GM23338 (cell line): ENCODE data around the gene IGSF22. TPM values are rescaled to one million over a fixed set of nuclear protein-coding genes. Genes with fewer than 3 reads are reported as not detected.

ENCODE experiments used
- ATAC-seq: fragments of 200-7000 bp; cut with Tn5 transposase; 3 replicates; pipeline ENCODE4 v1.9.1; 2020
- DNase-seq: peaks from one replicate; pipeline ENCODE4 v3.0.0-alpha.2; 2015; ENCODE audit warnings: low spot score
- H2AFZ ChIP-seq: fragments of 200-600 bp; sonication (generic); 2 replicates; pipeline ENCODE4 v1.8.0; 2016; ENCODE audit warnings: antibody characterized with exemption, mild to moderate bottlenecking, moderate library complexity
- H3F3A ChIP-seq: fragments of 200-600 bp; sonication (generic); replicated peaks from 2 replicates; pipeline ENCODE4 v1.8.0; 2017; ENCODE audit warnings: antibody characterized with exemption, mixed run types, low read depth
- H3K27ac ChIP-seq: fragments of 200-600 bp; sonication (generic); 2 replicates; pipeline ENCODE4 v1.6.1; 2016; ENCODE audit warnings: low read depth
- H3K27me3 ChIP-seq: fragments of 200-600 bp; sonication (generic); 2 replicates; pipeline ENCODE4 v1.8.0; 2016; ENCODE audit warnings: mild to moderate bottlenecking, mixed run types, moderate library complexity; ENCODE audit not compliant: insufficient read depth
- H3K36me3 ChIP-seq: fragments of 200-600 bp; sonication (generic); 2 replicates; pipeline ENCODE4 v1.8.0; 2016; ENCODE audit warnings: mild to moderate bottlenecking; ENCODE audit not compliant: insufficient read depth
- H3K4me1 ChIP-seq: fragments of 200-600 bp; sonication (generic); 2 replicates; pipeline ENCODE4 v1.8.0; 2016; ENCODE audit warnings: mild to moderate bottlenecking, moderate library complexity; ENCODE audit not compliant: insufficient read depth
- H3K4me2 ChIP-seq: fragments of 200-600 bp; sonication (generic); 2 replicates; pipeline ENCODE4 v1.7.1; 2017; ENCODE audit warnings: mixed run types
- H3K4me3 ChIP-seq: fragments of 200-600 bp; sonication (generic); 2 replicates; pipeline ENCODE4 v1.6.1; 2016; ENCODE audit warnings: mixed run types
- H3K79me2 ChIP-seq: fragments of 200-600 bp; sonication (generic); replicated peaks from 2 replicates; pipeline ENCODE4 v1.8.0; 2017; ENCODE audit warnings: mild to moderate bottlenecking; ENCODE audit not compliant: insufficient read depth
- H3K9me2 ChIP-seq: fragments of 200-600 bp; sonication (generic); 2 replicates; pipeline ENCODE4 v1.8.0; 2017; ENCODE audit not compliant: insufficient read depth
- H4K20me1 ChIP-seq: fragments of 200-600 bp; sonication (generic); replicated peaks from 2 replicates; pipeline ENCODE4 v1.8.0; 2017; ENCODE audit warnings: mild to moderate bottlenecking; ENCODE audit not compliant: insufficient read depth
- H3K27ac Mint-ChIP-seq: 2 replicates; pipeline ENCODE4 v1.8.0; 2020; ENCODE audit warnings: inconsistent platforms, mild to moderate bottlenecking, moderate library complexity, mixed read lengths
- H3K27me3 Mint-ChIP-seq: 3 replicates; pipeline ENCODE4 v1.8.0; 2022; ENCODE audit warnings: low read depth, mild to moderate bottlenecking, moderate library complexity, mixed read lengths, inconsistent platforms; ENCODE audit not compliant: insufficient read depth, poor library complexity
- H3K36me3 Mint-ChIP-seq: 3 replicates; pipeline ENCODE4 v1.8.0; 2021; ENCODE audit warnings: low read depth, mild to moderate bottlenecking, inconsistent platforms, moderate library complexity, mixed read lengths
- H3K4me1 Mint-ChIP-seq: 3 replicates; pipeline ENCODE4 v1.8.0; 2020; ENCODE audit warnings: mild to moderate bottlenecking, inconsistent platforms, mixed read lengths
- H3K4me3 Mint-ChIP-seq: 3 replicates; pipeline ENCODE4 v1.8.0; 2021; ENCODE audit warnings: moderate library complexity, mild to moderate bottlenecking, inconsistent platforms, mixed read lengths
- H3K9me3 Mint-ChIP-seq: 3 replicates; pipeline ENCODE4 v1.8.0; 2020; ENCODE audit warnings: moderate library complexity, mild to moderate bottlenecking, inconsistent platforms, mixed read lengths
- CREB1 ChIP-seq: fragments of 250-450 bp; sonication (Bioruptor Pico); IDR thresholded peaks from 2 replicates; pipeline ENCODE4 v1.5.0; 2020; ENCODE audit warnings: low read depth, mild to moderate bottlenecking, moderate library complexity
- CTCF ChIP-seq, 2 experiments: fragments of 200-600 bp in 1 of 2; sonication (generic) in 1 of 2; conservative IDR thresholded peaks; 2 replicates each; pipeline versions ENCODE4 v1.5.1 to v1.6.1; 2016 to 2017; ENCODE audit warnings: antibody characterized with exemption in 2 of 2, low read depth in 2 of 2, mild to moderate bottlenecking in 2 of 2, moderate library complexity in 1 of 2
- EZH2phosphoT487 ChIP-seq: fragments of 200-600 bp; sonication (generic); IDR thresholded peaks from one replicate; pipeline ENCODE4 v1.8.1; 2018; ENCODE audit warnings: antibody characterized with exemption; ENCODE audit not compliant: unreplicated experiment
- JUNB ChIP-seq: IDR thresholded peaks from one replicate; pipeline ENCODE4 v1.6.1; 2016; ENCODE audit warnings: antibody characterized with exemption; ENCODE audit not compliant: unreplicated experiment
- NANOG ChIP-seq: IDR thresholded peaks from 2 replicates; pipeline ENCODE4 v1.6.1; 2016; ENCODE audit warnings: antibody characterized with exemption, borderline replicate concordance
- POLR2AphosphoS5 ChIP-seq: IDR thresholded peaks from 2 replicates; pipeline ENCODE4 v1.6.1; 2016; ENCODE audit warnings: antibody characterized with exemption, low read depth
- STAT1 ChIP-seq: IDR thresholded peaks from one replicate; pipeline ENCODE4 v1.6.1; 2016; ENCODE audit warnings: antibody characterized with exemption; ENCODE audit not compliant: unreplicated experiment
- ZNF331 ChIP-seq: fragments of 250-450 bp; sonication (Bioruptor Pico); IDR thresholded peaks from 2 replicates; pipeline ENCODE4 v1.5.0; 2020; ENCODE audit warnings: low read depth, mild to moderate bottlenecking, moderate library complexity
- polyA plus RNA-seq: library from polyadenylated mRNA; unstranded; fragments of >200 nt; fragmentation: Nextera tagmentation; extraction: Ambion mirVana; gene quantifications from 2 replicates; pipeline ENCODE4 v1.2.1, GENCODE V29; 2016
- total RNA-seq: library from RNA; depleted of rRNA; stranded (reverse); fragments of >200 nt; shearing (Covaris generic); gene quantifications from 2 replicates; pipeline ENCODE4 v1.2.3, GENCODE V29; 2014

Gene IGSF22
- total and polyA plus RNA-seq, 2 experiments from 2014 or later: 0.37 TPM; not detected in 1

GRCh38 chr11:18706330-18707243 lies 19.4 kb downstream of the IGSF22 start:
- peak overlapping the region; percentile 87 for H3K4me3 ChIP-seq
- peak overlapping the region; percentile 99 for H2AFZ ChIP-seq
- TF ChIP-seq JUNB (no peak), CREB1 (CRISPR knock-in tag) (peak; percentile 78), POLR2AphosphoS5 (peak; percentile 63), NANOG (no peak), ZNF331 (CRISPR knock-in tag) (no peak)
- no peaks in the 10 kb centered on the region for H3K36me3 ChIP-seq
- peaks cover 8% of the 10 kb centered on the region for H3K27me3 Mint-ChIP-seq
- peak overlapping the region; percentile 80 for H3K4me3 Mint-ChIP-seq
- H3K4me1 ChIP-seq: peaks cover 10% of the 10 kb centered on the region; the same call in 1 of the 2 replicates
- H4K20me1 ChIP-seq: no peaks in the 10 kb centered on the region
- no peak overlapping the region for H3K27ac ChIP-seq
- ATAC-seq (peak; percentile 82), DNase-seq (peak; percentile 88)
- peaks cover 18% of the 10 kb centered on the region for H3K27me3 ChIP-seq
- peaks cover 7% of the 10 kb centered on the region; the same call in 2 of the 3 replicates for H3K4me1 Mint-ChIP-seq
- no peaks in the 10 kb centered on the region for H3K79me2 ChIP-seq
- no peaks in the 10 kb centered on the region for H3K9me2 ChIP-seq
- H3K36me3 Mint-ChIP-seq: no peaks in the 10 kb centered on the region
- peak overlapping the region; percentile 97 for H3K4me2 ChIP-seq
- H3F3A ChIP-seq: no peaks in the 10 kb centered on the region
- no peak overlapping the region for H3K27ac Mint-ChIP-seq
- H3K9me3 Mint-ChIP-seq: no peaks in the 10 kb centered on the region

GRCh38 chr11:18705651-18706281 lies 20.2 kb downstream of the IGSF22 start:
- Histone ChIP-seq H3K9me2 (no peaks in the 10 kb centered on the region), H2AFZ (peak overlapping the region; percentile 94), H3K27ac (no peak overlapping the region), H4K20me1 (no peaks in the 10 kb centered on the region), H3F3A (no peaks in the 10 kb centered on the region), H3K36me3 (no peaks in the 10 kb centered on the region), H3K79me2 (no peaks in the 10 kb centered on the region), H3K27me3 (peaks cover 18% of the 10 kb centered on the region), H3K4me1 (peaks cover 10% of the 10 kb centered on the region; the same call in 1 of the 2 replicates), H3K4me3 (peak overlapping the region; percentile 87), H3K4me2 (peak overlapping the region; percentile 92)
- Mint-ChIP-seq H3K36me3 (no peaks in the 10 kb centered on the region), H3K4me3 (peak overlapping the region; percentile 80), H3K4me1 (peaks cover 7% of the 10 kb centered on the region; the same call in 2 of the 3 replicates), H3K9me3 (no peaks in the 10 kb centered on the region), H3K27ac (no peak overlapping the region), H3K27me3 (peaks cover 13% of the 10 kb centered on the region)
- TF ChIP-seq NANOG: no peak
- DNase-seq (peak; percentile 54), ATAC-seq (peak; percentile 48)

- ATAC-seq: no peak
- TF ChIP-seq EZH2phosphoT487 (no peak), POLR2AphosphoS5 (no peak), STAT1 (no peak), JUNB (no peak), CTCF (conservative IDR thresholded peaks at IDR 0.05; ENCODE audit: low read depth in 2 of 2) (no peak), NANOG (no peak)
- peaks cover 19% of the 10 kb centered on the region for H3K27me3 ChIP-seq
Measured at GRCh38 chr11:18704698-18705097, 21.3 kb downstream of the IGSF22 start.

More at GRCh38 chr11:18704698-18705097, 21.3 kb downstream of the IGSF22 start:
- Histone ChIP-seq H3K4me3 (no peak overlapping the region), H3K27ac (no peak overlapping the region), H4K20me1 (no peaks in the 10 kb centered on the region), H3K79me2 (no peaks in the 10 kb centered on the region), H3K9me2 (no peaks in the 10 kb centered on the region), H3K4me1 (peaks cover 12% of the 10 kb centered on the region; the same call in 1 of the 2 replicates), H3F3A (no peaks in the 10 kb centered on the region), H3K36me3 (no peaks in the 10 kb centered on the region), H2AFZ (no peak overlapping the region), H3K4me2 (peak overlapping the region; percentile 92)
- H3K27ac Mint-ChIP-seq: no peak overlapping the region
- DNase-seq: no peak
- H3K9me3 Mint-ChIP-seq: no peaks in the 10 kb centered on the region
- peaks cover 10% of the 10 kb centered on the region; the same call in 2 of the 3 replicates for H3K4me1 Mint-ChIP-seq
- no peaks in the 10 kb centered on the region; the same call in 2 of the 3 replicates for H3K36me3 Mint-ChIP-seq
- no peak overlapping the region for H3K4me3 Mint-ChIP-seq
- H3K27me3 Mint-ChIP-seq: peaks cover 13% of the 10 kb centered on the region
